SU-DHL-6 (cell line): ENCODE data around the gene MADD.

Source experiments
- CTCF ChIP-seq: fragments of 200-600 bp; sonication (generic); IDR thresholded peaks from one replicate; pipeline ENCODE4 v1.5.1; 2017; ENCODE audit warnings: antibody characterized with exemption, mild to moderate bottlenecking, low read length, moderate library complexity; ENCODE audit not compliant: insufficient read depth, poor library complexity, severe bottlenecking
- EZH2phosphoT487 ChIP-seq: fragments of 200-600 bp; sonication (generic), shearing (Covaris generic); conservative IDR thresholded peaks from 2 replicates; pipeline ENCODE4 v1.6.1; 2018; ENCODE audit warnings: mild to moderate bottlenecking, antibody characterized with exemption, low read length, moderate library complexity, mixed read lengths

GRCh38 chr11:47270331-47271271 lies 668 bp downstream of the MADD start:
- peak; percentile 13 for TF ChIP-seq CTCF
- TF ChIP-seq EZH2phosphoT487 = no peak
